Ovary (tissue), 3 donors: Measurements from ENCODE around the gene SYCP2L.

ENCODE experiments used
- POLR2A ChIP-seq: fragments of 450-650 bp; IDR thresholded peaks from one replicate; pipeline ENCODE4 v1.6.1; 2017; ENCODE audit warnings: antibody characterized with exemption, mild to moderate bottlenecking, moderate library complexity
- TF ChIP-seq, protein P1 (sequence below), 3 donors: fragments of 450-650 bp in 2 of 3; fragments of 200-600 bp in 1 of 3; IDR thresholded peaks; one replicate each; pipeline versions ENCODE4 v1.5.1 to v1.8.0; 2016 to 2022; ENCODE audit warnings: antibody characterized with exemption in 3 of 3, mild to moderate bottlenecking in 1 of 3
- donor health status: DM: no; HTN: no; CAD: no.

- TF ChIP-seq, protein P1, sequence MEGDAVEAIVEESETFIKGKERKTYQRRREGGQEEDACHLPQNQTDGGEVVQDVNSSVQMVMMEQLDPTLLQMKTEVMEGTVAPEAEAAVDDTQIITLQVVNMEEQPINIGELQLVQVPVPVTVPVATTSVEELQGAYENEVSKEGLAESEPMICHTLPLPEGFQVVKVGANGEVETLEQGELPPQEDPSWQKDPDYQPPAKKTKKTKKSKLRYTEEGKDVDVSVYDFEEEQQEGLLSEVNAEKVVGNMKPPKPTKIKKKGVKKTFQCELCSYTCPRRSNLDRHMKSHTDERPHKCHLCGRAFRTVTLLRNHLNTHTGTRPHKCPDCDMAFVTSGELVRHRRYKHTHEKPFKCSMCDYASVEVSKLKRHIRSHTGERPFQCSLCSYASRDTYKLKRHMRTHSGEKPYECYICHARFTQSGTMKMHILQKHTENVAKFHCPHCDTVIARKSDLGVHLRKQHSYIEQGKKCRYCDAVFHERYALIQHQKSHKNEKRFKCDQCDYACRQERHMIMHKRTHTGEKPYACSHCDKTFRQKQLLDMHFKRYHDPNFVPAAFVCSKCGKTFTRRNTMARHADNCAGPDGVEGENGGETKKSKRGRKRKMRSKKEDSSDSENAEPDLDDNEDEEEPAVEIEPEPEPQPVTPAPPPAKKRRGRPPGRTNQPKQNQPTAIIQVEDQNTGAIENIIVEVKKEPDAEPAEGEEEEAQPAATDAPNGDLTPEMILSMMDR (IDR thresholded peaks at IDR 0.05): no peak
- no peak for TF ChIP-seq POLR2A
Observed at GRCh38 chr6:10873374-10873773, 13.5 kb upstream of the SYCP2L start.
